Cerebellar nuclear complex (tissue), 1 donor: ENCODE measurements around the gene COL4A6.

Source experiments
- DNase-seq, 2 experiments: peaks; one replicate each; lab custom pipeline; 2025; lab: John Stamatoyannopoulos, UW

The COL4A6 gene

DNA sequence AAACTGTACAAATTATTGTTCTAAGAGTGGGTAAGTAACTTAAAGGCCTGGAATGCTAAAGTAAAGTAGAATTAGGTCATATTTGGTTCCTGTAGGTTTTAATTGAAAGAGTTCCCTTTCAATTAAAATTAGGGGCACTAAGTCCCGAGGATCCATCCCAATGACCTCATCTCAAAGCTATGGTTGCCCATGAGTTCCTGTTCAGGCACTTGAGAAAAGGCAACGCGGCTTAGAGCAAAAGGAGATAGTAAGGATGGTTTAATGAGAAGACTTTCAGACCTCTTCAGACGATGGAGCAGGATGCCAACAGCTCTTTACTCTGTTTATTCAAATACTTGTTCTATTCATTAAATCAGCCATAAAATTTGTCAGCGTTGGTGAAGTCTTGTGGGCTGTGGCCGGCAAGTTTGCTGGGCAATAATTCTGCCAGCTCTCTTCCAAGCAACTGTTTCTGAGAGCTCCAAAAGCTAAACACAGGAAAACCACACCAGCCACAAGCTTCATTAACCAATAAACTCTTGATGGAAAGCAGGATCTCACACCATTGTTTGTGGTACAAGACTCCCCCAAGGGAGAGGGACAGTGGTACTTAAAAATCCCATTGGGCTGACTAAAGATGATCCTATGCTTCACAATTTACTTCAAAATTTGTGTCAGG lies 167.4 kb downstream of the COL4A6 start:
- DNase-seq = no peak

- no peak for DNase-seq
Observed at GRCh38 chrX:108270280-108270679, 167.9 kb downstream of the COL4A6 start.

DNA sequence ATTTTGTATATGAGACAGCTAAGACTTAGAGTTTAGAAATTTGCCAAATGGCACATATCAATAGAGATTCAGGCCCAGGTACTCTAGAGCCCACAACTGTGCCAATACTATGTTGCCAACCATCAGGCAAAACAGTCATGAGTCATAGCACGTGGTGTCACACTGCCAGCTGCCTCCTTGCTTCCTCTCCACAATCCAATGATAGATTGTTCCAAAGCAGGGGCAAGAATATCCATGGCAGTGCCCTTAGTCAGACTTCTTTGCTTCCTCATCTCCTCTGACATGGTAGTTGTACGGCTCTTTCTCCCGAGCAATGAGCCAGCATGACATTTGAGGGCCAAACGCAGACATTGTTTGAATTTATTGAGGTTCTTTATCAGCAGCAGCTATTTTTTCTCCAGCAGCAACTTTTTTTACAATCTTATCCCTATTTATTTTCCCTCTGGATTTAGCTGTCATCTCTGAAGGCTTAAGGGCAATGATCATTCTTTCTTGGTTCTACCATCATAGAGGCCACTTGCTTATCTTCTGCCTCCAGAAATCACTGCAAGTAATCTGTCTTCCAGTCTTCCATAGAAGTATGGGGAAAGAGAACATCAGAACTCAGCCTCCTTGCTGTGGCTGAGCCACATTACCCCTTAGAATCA lies 169.7 kb downstream of the COL4A6 start:
- DNase-seq = no peak

GRCh38 chrX:108267557-108267956 lies 170.7 kb downstream of the COL4A6 start:
- no peak for DNase-seq

DNA sequence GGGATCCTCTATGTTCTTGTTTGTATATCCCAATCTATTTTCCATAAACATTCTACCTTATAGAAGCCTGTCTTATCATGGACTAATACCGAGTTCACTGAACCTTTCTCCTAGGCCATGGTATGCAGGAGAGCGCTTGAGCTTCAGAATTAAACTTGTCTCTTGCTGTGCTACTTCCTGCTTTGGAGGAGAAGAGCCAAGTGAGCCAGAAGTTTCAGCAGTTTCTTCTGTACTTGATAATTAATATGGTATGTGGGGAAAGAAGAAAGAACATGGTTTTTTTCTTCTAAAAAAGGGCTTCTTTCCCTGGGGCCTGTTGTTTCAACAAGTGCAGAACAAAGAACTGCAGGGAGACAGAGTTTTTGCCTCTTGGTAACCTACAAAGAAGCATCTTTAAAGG lies 173.8 kb downstream of the COL4A6 start:
- DNase-seq = no peak

DNA sequence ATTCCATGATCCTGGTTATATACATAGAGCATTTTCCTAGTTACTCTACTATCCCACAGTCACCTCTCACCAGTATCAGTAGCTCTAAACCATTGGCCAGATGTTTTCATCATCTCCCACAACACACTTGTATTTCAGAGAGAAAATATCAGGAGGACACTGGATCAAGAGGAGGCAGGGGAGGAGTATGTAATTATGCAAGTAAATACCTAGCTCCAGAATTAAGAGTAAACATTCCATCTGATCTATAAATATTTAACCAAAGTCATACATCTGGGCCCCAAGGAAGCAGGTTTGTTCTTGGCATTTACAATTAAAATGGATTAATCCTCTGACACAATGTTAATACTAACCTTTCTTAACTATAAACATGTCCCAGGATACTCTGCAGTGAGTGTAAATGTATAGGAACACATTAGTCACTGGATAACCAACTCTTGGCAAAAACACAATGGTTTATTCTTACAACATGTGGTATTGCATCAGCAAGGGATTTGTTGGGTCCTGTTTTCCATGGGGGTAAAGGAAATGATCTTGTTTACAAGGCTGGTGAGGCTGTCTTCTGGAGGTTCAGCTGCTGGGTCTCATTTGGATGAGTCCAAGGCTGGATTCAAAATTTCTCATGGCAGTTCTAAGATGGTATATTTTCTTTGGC lies 176.5 kb downstream of the COL4A6 start:
- no peak for DNase-seq

GRCh38 chrX:108257556-108257955 lies 180.7 kb downstream of the COL4A6 start:
- no peak for DNase-seq

- no peak for DNase-seq
Observed at GRCh38 chrX:108254636-108255035, 183.6 kb downstream of the COL4A6 start.

DNA sequence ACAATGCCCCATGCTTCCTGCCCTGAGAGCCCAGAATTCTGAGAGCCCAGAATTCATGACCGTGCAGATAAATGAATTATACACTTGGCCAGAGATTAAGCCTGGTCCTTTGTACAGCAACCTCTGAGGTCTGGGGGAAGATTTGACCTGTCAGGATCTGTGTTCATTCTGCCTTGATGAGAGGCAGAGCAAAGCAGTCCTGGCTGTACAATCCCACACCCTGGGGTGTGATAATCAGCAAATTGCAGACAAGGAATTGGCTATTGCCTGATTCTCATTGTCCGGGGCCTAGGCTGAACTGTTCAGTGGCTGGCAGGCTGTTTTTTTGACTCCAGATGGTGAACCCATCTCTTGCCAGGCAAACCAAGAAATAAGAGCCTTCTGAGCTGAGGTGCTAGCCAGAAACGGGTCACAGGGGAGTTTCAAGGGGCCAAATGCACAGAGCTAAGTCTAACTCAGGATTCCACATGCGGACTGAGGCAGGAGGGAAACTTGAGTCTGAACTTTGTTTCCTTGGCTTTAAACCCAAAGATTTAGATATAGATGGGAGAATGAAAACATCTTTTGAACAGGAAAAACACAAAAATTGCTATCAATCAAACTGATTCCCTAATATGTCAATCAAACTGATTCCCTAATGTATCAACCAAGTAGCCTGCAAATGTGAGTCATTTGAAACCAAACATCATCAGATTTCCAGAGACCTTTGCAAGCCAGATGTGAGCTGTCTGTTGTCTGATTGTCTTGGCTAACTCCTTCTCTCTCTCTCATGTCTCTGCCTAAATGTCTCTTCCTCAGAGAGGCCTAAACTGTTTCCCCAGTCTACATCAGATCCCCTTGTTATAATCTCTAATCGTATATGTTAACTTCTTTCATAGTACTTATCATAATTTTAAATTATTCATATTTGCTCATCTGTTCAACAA lies 187.3 kb downstream of the COL4A6 start:
- DNase-seq = no peak

GRCh38 chrX:108246304-108246954 lies 191.8 kb downstream of the COL4A6 start:
- no peak for DNase-seq

GRCh38 chrX:108245462-108245861 lies 192.8 kb downstream of the COL4A6 start:
- no peak for DNase-seq

GRCh38 chrX:108235986-108236385 lies 202.2 kb downstream of the COL4A6 start:
- no peak for DNase-seq

GRCh38 chrX:108230574-108230973 lies 207.6 kb downstream of the COL4A6 start:
- DNase-seq = no peak

- no peak for DNase-seq
Observed at GRCh38 chrX:108224727-108225621, 213.2 kb downstream of the COL4A6 start.

- no peak for DNase-seq
Observed at GRCh38 chrX:108224218-108224617, 214.0 kb downstream of the COL4A6 start.

- no peak for DNase-seq
Observed at GRCh38 chrX:108223585-108223984, 214.6 kb downstream of the COL4A6 start.

GRCh38 chrX:108221301-108221864 lies 216.8 kb downstream of the COL4A6 start:
- DNase-seq = no peak

GRCh38 chrX:108219949-108220601 lies 218.1 kb downstream of the COL4A6 start:
- DNase-seq = no peak

DNA sequence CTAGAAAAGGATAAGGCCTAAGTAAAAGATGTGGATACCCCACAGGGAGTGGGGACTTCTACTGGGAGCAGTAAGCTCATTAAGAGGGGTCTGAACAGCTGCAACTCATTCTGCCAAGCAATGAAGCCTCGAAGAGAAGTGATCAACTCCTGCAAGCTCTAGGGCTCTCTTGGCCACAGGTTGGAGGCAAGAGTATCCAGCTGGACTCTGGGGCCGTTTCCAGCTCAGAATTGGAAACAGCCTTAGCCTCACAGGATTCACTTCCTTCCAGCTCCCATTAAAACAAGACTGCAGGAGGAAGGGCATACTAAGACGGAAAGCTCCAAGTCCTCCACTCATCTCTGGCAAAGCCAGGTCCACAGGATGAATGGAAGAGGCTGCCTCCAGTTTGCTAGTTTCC lies 220.3 kb downstream of the COL4A6 start:
- no peak for DNase-seq
